ENCODE data around the gene ABHD17C.

DNA sequence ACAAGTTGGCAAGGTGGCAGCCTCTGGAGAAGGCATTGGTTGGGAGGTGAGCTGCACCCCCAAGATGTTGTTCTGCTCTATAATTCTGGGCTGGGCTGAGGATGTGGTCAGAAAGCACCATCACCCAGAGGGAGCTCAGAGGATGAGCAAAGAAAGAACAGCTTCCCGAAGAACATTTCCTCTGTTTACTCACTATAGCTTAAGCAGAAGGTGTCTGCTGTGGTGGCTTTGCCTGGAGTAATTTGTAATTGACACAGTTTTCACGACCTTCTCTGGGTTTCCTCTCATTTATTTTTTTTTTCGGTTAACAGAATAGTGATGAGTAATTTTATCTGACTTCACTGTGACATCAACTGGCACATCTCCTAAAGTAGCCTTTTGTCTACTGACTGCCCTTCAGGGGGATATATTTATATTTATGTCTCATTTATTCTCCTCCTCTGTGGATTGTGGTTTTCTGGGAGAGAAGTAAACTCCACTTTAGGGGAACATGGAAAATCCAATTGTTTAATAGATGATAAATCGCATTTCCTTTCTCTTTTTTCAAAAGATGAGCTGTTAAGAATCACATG, 49.5 kb upstream of the ABHD17C start:
- TF ChIP-seq EZH2phosphoT487 (IDR thresholded peaks at IDR 0.05; ENCODE audit: borderline replicate concordance, low read depth, low read length), result no peak
- TF ChIP-seq, protein P1, sequence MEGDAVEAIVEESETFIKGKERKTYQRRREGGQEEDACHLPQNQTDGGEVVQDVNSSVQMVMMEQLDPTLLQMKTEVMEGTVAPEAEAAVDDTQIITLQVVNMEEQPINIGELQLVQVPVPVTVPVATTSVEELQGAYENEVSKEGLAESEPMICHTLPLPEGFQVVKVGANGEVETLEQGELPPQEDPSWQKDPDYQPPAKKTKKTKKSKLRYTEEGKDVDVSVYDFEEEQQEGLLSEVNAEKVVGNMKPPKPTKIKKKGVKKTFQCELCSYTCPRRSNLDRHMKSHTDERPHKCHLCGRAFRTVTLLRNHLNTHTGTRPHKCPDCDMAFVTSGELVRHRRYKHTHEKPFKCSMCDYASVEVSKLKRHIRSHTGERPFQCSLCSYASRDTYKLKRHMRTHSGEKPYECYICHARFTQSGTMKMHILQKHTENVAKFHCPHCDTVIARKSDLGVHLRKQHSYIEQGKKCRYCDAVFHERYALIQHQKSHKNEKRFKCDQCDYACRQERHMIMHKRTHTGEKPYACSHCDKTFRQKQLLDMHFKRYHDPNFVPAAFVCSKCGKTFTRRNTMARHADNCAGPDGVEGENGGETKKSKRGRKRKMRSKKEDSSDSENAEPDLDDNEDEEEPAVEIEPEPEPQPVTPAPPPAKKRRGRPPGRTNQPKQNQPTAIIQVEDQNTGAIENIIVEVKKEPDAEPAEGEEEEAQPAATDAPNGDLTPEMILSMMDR (conservative IDR thresholded peaks at IDR 0.05; ENCODE audit: low read length), result no peak
